Activated CD4-positive, alpha-beta T cell treated with anti-CD3 and anti-CD28 coated beads, Interleukin-10, Interleukin-2, amounts not matched to agents 100 ng/mL and 50 ng/mL, durations not matched to agents 16 hours and 8 hours (primary cell): ENCODE results near the gene CELF4.

Experiments used
- DNase-seq: peaks from one replicate; pipeline ENCODE4 v3.0.0-alpha.2; 2020

CELF4 gene

DNA sequence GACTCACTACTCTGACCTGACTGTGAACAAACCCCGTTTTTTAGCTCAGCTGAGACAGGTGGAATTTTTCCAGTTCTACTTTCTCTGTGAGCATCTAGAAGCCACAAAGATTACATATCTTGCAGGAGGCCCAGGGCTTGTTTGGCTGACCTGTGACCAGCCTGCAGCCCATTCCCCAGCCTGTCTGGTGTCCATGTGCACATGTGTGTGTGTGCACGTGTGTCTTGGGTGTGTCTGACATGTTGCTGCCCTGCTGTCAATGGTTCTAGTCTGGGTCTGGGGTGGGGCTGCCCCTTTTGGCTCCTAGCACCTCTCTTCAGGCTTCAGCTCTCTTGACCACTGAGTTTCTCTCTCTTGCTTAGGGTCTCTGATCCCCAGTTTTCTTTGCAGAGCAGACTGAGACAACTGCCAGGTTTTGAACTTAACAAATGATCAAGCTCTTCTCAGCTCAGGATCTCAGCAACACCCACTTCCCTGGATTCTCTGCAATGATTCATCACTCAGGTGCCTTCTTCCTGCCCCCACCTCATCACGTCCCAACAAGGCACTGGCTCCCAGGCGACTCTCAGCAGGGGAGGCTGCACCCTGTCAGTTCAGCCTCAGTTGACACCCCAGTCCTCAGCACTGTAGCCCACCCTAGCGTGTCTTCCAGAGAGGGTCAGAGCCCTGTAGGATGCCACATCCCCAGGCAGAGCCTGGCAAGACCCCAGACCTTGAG is 130.3 kb downstream of the CELF4 start:
- DNase-seq, result no peak

DNA sequence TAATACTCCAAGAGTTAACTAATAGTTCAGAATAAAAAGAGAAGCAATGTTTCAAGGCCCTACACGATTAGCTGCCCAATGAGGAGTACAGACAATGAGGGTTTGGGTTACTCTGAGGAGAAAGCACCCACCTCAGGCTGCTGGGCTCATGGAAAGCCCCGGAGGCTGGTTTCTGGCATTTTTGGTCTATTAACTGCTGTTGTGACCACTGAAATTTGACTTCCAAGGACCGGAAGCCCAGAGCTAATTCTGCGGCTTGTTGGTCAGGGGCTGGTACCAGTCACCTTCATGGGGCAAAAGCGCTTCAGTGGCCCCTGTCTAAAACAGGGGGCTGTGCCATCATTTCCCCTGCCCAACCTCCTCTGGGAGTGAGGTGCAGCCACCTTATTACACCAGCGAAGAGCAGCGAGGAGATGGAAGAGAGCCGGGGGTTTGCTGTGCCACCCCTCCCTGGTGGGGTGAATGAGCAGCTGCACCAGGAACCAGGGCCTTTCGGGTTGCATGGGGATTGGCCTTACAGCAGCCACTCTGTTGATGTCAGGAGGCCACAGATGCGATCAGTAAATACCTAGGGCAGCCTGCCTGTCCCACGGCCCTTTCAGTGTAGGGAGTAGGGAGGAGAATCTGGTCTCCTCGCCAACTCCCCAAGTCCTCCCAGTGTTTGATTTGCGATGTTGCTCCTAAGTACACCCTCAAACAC is 131.3 kb downstream of the CELF4 start:
- no peak for DNase-seq

DNA sequence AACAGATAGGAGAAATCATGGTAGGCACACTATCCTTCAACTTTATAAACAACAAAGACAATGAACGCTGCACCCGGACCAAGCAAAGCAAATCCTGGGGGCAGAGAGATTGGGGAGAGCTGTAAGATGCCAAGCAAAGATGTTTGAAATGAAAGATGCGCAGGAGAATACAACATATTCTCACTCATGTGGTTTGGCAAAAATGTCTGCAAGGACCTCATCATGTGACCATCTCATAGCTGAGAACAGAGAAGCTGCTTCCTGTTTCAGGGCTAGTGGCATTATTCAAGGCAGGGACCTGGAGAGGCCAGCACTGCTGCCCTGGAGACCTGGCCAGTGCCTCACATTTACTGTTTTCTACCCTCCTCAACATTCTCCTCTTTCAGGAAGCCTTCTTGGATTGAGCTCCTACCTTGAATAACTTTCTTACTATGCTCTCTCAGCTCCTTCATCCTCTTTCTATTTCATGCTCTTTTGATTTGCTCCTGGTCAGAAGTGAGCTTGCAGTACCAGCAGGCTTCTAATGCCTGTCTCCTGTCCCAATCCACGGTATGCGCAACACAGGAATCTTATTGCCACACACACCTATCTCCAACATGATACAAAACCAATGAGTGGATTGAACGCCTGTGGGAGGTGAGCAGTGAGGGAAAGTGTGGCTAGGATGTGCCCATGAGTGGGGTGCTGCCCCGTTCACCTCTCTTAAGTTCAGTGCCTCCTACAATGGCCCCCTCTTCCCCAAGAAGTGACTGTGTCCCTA is 133.0 kb downstream of the CELF4 start:
- DNase-seq, result no peak

DNA sequence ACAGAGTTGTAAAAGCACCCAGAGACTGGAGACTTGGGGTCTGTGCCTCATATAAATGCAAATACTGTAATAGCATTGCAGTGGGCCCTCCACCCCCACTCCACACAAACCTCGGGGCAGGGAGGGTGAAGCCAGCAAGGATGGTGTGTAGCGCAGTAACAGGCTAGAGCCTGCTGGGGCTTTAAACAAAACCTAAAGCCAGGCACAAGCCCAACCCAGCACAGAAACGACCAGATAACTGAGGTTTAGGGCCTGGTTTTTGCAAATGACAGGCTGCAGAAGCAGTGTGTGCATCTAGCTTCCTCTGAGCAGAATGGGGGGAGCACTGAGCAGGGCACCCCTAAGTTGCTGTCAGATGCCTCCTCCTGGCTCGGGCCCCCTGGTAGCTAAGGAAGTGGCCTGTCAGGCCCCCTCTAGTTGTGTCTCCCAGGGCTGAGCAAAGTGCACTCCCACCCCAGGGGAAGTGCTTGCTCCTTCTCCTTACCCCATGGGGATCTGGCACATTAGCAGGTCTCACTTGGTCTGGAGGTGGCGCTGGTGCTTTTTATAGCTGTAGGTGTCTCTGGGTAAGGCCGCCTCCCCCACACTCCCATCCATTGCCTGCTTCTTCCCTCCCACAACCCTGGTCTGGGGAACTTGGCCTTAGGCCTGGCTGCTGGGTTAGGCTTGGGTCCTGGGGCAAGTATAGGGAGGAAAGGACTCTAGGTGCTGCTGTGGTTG is 135.1 kb downstream of the CELF4 start:
- no peak for DNase-seq

DNA sequence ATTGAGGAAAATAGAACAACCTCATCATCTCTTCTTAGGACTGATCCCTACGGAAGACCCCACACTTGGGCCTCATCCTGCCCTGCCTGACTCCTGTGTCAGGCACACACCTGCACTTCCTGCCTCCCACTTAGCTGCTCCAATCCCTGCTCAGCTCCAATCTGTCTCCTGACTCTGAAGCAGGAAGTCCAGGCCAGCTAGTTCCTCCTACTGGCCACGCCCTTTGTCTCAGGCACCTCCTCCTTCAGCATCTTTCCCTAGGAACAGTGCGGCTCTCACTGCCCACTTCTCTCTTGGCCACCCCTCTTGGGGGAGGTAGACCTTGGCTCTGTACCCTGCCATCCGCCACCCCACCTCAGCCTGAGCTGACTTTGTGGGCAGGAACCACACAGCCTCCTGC is 135.8 kb downstream of the CELF4 start:
- no peak for DNase-seq

DNA sequence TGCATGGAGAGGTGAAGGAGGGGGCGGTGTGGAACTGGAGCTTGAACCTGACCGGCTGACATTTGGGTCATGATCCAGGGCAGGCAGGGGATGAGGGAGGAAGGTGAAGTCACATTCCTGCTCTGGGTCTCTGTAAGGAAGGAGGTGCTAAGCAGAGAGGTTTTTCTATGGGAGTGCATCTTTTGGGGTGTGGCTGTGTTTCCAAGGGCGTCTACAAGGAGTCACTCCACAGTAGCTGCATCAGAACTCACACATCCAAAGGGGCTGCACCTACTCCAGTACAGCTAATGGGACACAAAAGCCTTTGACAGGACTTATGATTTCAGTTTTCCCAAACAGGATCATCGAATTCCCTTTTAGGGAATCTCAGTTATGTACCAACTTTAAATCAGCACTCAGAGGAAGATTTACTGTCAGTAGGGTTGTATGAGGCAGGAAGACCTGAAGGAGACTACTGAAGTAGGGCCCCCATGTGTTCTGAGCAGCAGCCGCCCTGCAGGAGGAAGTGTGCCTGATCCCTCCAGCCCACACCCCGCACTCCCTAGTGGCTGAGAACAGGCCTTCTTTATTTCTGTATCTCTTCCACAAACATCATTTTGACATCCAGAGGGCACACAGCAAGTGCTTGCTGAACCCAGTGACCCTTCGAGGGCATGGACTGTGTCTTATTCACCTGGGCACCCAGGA is 137.2 kb downstream of the CELF4 start:
- no peak for DNase-seq

DNA sequence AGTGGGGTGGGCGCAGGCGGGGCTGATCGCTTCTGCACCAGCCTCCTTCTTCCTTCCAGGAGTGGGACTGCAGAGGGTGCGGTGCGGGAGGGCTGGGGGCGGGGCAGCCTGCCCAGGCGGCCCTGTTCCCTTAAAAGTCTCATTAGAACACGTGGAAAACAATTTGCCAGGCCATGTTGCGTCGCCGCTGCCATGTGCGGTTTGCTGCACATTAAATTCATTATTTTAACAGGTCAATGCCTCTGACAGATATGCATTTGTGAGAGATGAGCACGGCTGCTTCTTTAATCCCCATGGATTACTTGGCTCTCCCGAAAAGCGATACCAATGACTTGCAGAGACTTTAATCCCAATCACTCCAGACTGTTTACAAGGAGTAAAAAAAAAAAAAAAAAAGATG is 139.0 kb downstream of the CELF4 start:
- no peak for DNase-seq

DNA sequence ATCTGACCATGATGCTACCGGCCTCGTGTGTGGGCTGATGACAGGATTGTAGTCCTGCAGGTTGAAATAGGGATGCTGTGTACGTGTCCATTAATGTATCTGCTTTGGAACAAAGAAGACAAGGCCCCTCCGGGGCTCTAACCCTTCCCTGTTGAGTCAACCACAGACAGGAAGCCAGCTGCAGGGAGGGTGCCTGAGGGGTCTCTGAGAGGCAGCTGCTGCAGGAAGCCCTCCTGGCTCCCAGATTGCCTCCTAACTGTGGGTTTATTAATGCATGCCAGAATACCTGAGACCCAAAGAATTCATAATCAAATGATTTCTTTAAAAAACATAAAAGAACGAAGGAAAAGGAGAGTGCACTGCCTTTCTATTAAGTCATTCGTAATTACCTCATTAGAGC is 140.4 kb downstream of the CELF4 start:
- DNase-seq, result no peak

DNA sequence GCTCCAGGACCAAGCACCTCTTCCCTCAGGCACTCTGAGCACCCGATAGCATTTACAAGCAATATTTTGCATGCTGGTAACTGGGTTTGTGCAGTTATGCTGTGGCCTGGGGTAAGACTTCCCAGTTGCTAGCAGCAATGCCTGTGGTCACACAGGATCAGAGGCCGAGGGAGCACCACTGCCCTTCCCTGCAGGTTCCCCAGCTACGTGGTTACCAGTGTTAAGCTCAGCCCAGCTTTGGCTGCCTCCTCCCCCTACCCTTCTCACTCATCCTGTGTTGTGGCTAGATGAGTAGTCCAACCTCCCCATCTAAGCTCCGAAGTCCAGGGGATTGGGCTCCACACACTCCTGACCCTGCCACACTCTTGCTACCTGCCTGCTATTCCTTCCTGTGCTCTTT is 141.1 kb downstream of the CELF4 start:
- DNase-seq, result no peak

DNA sequence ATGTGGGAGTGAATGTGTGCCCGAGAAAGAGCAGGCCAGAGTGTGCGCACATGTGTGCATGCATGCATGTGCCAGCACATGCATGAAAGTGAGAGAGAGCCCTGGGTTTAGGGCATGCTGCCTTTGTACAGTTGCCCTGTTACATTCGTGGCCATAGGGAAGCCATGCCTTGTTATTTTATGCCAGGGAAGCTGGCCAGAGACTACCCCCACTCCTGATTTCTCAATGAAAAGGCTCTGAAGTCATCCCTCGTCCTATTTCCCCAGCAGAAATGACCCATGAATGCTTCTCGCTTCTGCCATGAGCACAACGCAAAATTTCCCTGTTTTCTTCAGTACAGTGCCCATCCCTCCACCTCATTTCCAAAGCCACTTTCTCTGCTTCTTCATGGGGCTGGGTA is 143.0 kb downstream of the CELF4 start:
- no peak for DNase-seq

DNA sequence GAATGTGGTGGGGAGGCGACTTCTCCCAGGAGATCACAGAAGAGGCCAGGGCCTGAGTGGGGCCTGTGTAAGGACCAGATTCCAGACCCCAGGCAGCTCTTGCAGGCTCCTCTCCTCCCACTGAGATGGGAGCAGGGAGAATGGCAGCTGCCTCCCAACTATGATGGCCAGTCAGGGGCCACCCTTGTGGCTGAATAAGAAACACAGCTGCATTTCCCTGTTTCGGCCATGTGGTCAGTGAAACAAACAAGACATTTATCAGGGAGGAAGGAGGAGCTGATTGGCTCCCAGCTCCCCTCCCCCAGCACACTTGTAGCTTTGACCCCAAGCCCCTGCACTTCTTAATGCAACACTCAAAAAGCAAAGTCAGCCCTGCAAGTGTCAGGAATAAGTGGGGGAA is 143.5 kb downstream of the CELF4 start:
- no peak for DNase-seq

DNA sequence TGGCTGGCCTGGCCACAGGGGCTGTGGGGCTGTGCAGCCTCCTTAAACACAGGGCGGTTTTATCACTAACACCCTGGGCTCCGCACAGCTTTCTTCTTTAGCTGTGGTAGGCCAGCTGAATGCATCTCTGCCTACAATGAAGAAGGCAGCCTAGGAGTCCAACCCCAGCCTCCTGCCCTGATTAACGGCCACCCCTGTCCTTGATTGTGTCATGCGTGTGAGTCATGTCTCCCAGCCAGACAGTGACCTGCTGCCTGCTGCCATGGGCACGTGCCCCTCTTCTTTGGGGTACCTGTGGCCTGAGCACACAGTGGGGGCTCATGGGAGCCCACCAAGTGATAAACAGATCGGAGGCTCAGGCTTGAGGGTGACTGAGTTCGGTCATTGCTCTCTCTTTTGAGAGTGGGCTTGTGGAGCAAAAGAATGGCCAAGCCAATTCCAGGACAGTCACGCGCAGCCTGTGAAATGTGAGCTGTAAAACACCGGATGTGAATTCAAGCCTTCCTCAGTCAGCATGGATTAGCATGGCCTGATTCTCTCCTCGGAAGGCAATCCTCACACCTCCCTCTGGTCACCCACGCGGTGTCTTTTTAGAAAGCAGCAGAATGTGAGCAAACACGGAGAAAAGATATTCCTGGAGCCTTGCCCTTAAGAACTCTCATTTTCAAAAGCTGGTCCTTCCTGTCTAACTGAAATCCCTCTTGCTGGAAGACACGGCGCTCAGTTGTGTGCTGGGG is 144.1 kb downstream of the CELF4 start:
- DNase-seq, result no peak

DNA sequence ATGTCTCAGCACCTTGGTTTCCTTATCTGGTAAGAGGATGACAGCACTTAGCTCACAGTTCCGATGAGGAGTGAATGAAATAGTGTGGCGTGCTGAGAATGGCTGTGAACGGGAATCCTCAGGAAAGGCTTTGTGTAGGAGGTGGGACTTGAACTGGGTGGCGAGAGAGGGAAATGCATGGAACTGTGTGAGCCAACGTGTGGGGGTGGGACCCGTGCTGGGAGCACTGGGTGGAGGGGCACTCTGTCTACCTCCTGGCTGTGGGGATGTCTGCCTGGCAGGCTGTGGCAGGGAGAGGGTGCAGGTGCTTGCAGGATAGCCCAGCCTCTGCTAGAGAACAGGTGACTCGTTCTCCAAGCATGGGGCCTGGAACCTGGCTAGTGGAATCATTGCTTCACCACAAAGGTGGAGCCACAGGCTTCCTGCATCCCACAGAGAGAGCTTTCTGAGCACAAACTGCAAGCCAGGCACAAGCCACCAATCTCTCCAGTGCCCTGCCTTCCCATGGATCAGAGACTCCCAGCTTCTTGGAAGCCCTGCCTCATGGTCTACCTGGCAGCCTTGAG is 145.2 kb downstream of the CELF4 start:
- DNase-seq, result no peak

DNA sequence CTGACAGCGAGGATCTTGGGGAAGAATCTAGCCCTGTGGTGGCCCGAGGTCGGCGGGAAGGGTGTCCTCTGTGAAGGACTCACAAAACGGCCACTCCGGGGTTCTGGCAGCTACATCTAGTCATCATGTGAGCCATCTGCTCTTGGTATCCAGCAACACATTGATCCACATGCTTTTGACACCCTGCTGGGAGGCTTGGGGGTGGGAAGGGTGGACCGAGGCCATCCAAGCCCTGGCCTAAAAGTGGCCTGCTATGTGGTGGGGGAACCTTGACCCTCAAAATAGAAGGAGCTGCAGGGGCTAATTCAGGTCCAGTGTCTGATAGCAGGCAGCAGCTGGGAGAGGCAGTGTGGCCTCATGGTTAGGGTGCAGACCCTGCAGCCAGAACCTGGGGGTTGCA is 145.7 kb downstream of the CELF4 start:
- no peak for DNase-seq

DNA sequence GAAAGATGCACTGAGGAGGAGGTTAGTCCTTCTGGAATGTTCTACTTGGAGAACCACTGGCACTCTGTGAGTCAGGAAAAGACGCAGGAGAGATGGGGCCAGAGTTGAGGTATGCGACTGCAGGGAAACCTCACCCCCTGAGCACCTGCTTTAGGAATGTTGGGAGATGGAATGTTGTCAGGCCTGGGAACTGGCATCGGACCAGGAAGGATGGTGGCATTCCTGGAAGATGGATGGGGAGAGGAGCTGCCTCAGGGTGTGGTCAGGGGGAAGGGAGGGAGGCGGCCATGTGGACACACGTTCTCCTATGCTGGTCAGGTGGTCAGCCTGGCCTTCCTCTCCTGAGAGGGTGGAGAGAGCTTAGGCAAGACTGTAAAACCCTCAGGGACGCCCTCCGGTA is 146.3 kb downstream of the CELF4 start:
- no peak for DNase-seq

DNA sequence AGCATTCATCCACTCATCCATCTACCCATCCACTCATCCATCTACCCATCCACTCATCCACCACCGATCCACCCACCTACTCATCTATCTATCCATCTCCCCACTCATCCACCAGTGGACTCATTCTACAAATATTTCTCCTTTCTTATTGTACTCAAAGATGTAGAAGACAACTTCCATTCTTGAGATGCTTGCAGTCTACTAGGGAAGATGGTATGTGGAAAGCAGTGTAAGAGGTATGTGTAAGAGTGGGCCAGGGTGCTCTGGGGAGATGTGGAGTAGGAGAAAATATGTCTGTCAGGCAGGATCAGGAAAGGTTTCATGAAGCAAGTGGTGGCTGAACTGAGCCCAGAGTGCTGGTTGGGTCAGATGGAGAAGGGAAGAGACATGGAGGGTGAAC is 150.8 kb downstream of the CELF4 start:
- no peak for DNase-seq

DNA sequence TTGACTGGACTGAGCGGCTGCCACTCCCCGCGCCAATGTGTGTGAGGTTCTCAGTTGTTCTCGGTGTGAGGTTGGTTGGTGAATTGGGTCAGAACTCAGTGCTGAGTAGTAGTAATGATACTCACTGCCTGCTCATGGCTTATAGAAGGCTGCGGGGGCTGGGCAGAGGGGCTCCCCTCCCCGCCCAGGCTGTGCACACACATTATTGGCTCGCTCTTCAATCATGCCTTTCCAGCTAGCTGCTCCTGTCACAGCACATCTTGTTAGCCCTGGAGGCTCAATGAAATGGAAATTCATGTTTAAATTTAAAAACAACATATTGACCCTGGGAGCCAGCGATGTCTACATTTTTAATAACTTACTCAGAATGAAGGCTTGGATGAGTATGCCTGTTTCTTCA is 152.8 kb downstream of the CELF4 start:
- DNase-seq, result no peak

DNA sequence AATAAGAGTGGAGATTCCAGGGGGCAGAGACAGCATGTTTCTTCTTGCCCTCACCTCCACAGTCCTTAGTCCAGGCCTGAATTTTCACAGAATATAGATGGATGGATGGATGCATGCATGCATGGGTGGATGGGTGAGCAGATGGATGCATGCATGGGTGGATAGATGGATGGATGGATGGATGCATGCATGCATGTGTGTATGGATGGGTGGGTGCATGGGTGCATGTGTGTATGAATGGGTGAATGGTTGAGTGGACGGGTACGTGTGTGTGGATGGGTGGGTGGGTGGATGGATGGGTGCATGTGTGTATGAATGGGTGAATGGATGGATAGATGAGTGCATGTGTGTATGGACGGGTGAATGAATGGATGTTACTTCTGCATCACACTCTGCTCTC is 153.3 kb downstream of the CELF4 start:
- no peak for DNase-seq

DNA sequence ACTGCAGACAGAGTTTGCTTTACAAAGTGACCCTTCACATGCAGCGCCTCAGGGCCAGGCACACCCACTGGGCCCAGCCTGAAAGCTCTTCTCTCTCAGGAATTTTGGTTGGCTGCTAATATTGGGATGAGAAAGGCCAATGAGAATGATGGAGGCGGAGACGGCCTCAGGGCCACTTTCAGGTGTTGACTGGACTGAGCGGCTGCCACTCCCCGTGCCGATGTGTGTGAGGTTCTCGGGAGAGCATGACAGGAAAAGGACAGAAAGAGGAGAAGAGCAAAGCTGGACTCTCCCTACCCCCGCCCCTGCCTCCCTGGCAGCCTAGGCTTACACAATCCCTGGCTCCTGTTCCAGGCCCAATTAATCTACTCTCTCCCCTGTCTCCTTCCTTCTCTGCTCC is 155.7 kb downstream of the CELF4 start:
- no peak for DNase-seq

DNA sequence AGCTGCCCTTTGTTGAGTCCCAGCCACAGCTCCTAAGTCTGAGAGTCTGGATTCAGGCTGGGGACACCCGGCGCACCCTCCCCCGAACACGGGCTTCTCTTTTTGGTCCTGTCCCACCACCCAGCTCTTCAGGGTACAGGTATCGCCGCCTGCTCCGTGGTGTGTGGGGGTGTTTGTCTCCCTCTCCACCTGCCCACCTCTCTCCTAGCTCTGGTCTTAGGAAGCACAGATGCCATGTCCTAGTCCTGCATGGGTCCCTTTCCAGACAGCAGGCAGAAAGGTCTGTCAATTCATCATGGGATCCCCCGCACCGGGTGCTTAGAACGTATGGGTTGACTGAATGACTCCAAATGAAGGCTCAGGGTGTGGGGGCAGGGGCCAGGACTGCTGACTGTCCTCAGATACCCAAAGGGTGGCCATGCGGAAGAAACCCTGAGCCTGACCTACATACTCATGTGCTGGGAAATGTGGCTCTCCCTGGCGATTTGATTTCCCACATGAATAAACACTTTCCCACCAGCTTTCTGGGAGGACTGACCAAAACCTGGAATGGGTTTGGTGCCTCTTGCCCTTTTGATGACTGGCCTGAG is 156.8 kb downstream of the CELF4 start:
- no peak for DNase-seq

DNA sequence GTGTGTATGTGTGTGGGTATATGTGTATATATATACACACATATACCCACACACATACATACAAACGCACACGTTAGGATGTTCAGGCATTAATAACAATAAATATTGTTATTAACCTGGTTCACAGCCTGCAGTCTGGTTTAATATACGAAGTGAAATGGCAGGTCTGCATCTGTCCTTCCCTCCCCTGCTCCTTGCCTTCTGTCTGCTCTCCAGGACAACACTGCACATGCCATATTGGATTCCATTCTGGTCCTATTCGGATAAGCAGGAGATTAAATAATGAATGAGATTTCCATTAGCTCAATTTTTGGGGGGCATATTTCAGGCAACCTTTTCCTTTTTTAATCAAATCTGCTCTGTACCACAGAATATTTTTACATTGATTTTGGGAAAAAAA is 158.0 kb downstream of the CELF4 start:
- no peak for DNase-seq
